Panc1 (cell line): ENCODE measurements around the gene PNMA8A. TPM values are rescaled to one million over a fixed set of nuclear protein-coding genes. Genes with fewer than 3 reads are reported as not detected.

Source experiments
- ATAC-seq: fragments of 200-7000 bp; cut with Tn5 transposase; 2 replicates; pipeline ENCODE4 v1.9.1; 2020; ENCODE audit warnings: mild to moderate bottlenecking, moderate library complexity
- BruUV-seq: library from RNA; stranded (reverse); fragments of 400-500 nt; replicated peaks from 2 replicates; lab custom pipeline; 2021; lab: Mats Ljungman, UMichigan
- CTCF ChIA-PET: fragments of 300-600 bp; sonication (Branson Sonifier 250); formaldehyde crosslinking; loops from one replicate; lab custom pipeline; 2022; ENCODE audit warnings: antibody characterized with exemption; lab: Charles Lee
- POLR2A ChIA-PET: fragments of 300-600 bp; sonication (Branson Sonifier 250); formaldehyde crosslinking; loops from one replicate; lab custom pipeline; 2022; ENCODE audit warnings: antibody characterized with exemption; lab: Charles Lee
- DNase-seq: peaks from one replicate; pipeline ENCODE4 v3.0.0-alpha.2; 2010; ENCODE audit warnings: low read depth, low spot score
- H3K27ac ChIP-seq: 2 replicates; pipeline ENCODE4 v1.5.1; 2011; ENCODE audit warnings: mild to moderate bottlenecking, low read length, inconsistent platforms
- H3K27me3 ChIP-seq: fragments of 200-500 bp; sonication (Bioruptor generic); 2 replicates; pipeline ENCODE4 v1.6.0; 2014; ENCODE audit warnings: low read length, inconsistent platforms; ENCODE audit not compliant: control insufficient read depth, insufficient read depth
- H3K36me3 ChIP-seq: fragments of 200-500 bp; sonication (Bioruptor generic); 2 replicates; pipeline ENCODE4 v1.5.1; 2014; ENCODE audit warnings: inconsistent platforms, mild to moderate bottlenecking, low read length, moderate library complexity; ENCODE audit not compliant: control insufficient read depth, insufficient read depth
- H3K4me1 ChIP-seq: 2 replicates; pipeline ENCODE4 v1.5.1; 2011; ENCODE audit warnings: inconsistent platforms, mild to moderate bottlenecking, low read length, moderate library complexity; ENCODE audit not compliant: control insufficient read depth, insufficient read depth
- H3K4me3 ChIP-seq, 2 experiments: 2 replicates each; pipeline ENCODE4 v1.5.1; 2011 to 2012; ENCODE audit warnings: low read depth in 2 of 2, low read length in 2 of 2, mild to moderate bottlenecking in 2 of 2, inconsistent platforms in 1 of 2, moderate library complexity in 1 of 2
- H3K9me3 ChIP-seq: fragments of 200-500 bp; sonication (Bioruptor generic); 2 replicates; pipeline ENCODE4 v1.5.1; 2014; ENCODE audit warnings: low read depth, mild to moderate bottlenecking, inconsistent platforms, low read length, moderate library complexity; ENCODE audit not compliant: control insufficient read depth, insufficient read depth
- POLR2AphosphoS5 ChIP-seq: IDR thresholded peaks from 2 replicates; pipeline ENCODE4 v1.6.1; 2012; ENCODE audit warnings: mild to moderate bottlenecking, low read depth, low read length, moderate library complexity
- SIN3A ChIP-seq: IDR thresholded peaks from 2 replicates; pipeline ENCODE4 v1.6.1; 2012; ENCODE audit warnings: low read depth, mild to moderate bottlenecking, low read length, moderate library complexity, borderline replicate concordance; ENCODE audit not compliant: insufficient read depth
- TCF7L2 ChIP-seq: IDR thresholded peaks from 2 replicates; pipeline ENCODE4 v1.6.1; 2011; ENCODE audit warnings: mild to moderate bottlenecking, low read depth, low read length, inconsistent platforms
- in situ Hi-C: cut with HindIII; loops from 2 replicates; pipeline ENCODE4 v1.10.0; 2016; ENCODE audit warnings: low sequenced_read_pairs, low pct_unique_long_range_greater_than_20kb
- intact Hi-C: fragments of 100-400 bp; cut with micrococcal nuclease; formaldehyde crosslinking; loops from one replicate; pipeline ENCODE4 v1.10.0; 2022; ENCODE audit not compliant: unreplicated experiment
- total RNA-seq: library from RNA; stranded (reverse); gene quantifications from one replicate; pipeline ENCODE4 v1.2.1, GENCODE V29; 2021; ENCODE audit not compliant: unreplicated experiment
- TF ChIP-seq, protein P1 (sequence below): fragments of 450-650 bp; IDR thresholded peaks from 2 replicates; pipeline ENCODE4 v1.5.1; 2017; ENCODE audit warnings: mild to moderate bottlenecking
- TF ChIP-seq, protein P2 (sequence below), 2 experiments: IDR thresholded peaks; 2 replicates each; pipeline ENCODE4 v1.6.1; 2011 to 2012; ENCODE audit warnings: low read depth in 2 of 2, control low read depth in 1 of 2, low read length in 1 of 2, mild to moderate bottlenecking in 1 of 2, moderate library complexity in 1 of 2; ENCODE audit not compliant: insufficient read depth in 1 of 2

Gene PNMA8A
- total RNA-seq, 1 experiment from 2014 or later: not detected

DNA sequence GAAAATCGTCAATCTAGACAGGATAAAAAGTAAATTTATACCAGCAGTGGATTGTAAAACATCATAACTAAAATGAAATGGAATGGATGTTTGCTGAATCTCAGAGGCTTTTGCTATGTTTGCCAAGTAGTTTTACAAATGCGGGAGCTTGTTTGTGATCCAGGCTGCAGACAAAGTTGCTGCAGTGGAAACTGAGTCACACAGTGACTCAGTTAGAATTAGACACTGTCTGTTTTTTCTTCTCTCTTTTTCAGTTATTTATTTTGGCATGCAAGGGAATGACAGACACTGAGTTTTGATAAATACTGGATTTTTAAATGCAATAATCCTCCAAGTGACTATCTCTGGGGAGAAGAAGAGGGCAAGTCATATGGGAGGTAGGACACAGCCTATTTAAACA is 4.6 kb upstream of the PNMA8A start:
- CTCF ChIA-PET: interaction anchor here (0.7 kb wide), 1 partner anchor 44 kb away, joined by 5 read pairs; no protein-coding TSS in a partner anchor
- TF ChIP-seq, protein P1, sequence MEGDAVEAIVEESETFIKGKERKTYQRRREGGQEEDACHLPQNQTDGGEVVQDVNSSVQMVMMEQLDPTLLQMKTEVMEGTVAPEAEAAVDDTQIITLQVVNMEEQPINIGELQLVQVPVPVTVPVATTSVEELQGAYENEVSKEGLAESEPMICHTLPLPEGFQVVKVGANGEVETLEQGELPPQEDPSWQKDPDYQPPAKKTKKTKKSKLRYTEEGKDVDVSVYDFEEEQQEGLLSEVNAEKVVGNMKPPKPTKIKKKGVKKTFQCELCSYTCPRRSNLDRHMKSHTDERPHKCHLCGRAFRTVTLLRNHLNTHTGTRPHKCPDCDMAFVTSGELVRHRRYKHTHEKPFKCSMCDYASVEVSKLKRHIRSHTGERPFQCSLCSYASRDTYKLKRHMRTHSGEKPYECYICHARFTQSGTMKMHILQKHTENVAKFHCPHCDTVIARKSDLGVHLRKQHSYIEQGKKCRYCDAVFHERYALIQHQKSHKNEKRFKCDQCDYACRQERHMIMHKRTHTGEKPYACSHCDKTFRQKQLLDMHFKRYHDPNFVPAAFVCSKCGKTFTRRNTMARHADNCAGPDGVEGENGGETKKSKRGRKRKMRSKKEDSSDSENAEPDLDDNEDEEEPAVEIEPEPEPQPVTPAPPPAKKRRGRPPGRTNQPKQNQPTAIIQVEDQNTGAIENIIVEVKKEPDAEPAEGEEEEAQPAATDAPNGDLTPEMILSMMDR: no peak
- TF ChIP-seq SIN3A: no peak
- Histone ChIP-seq H3K4me3 (no peak overlapping the region), H3K9me3 (no peaks in the 10 kb centered on the region), H3K27me3 (no peaks in the 10 kb centered on the region), H3K27ac (no peak overlapping the region), H3K36me3 (no peaks in the 10 kb centered on the region), H3K4me1 (no peaks in the 10 kb centered on the region)
- DNase-seq (no peak), ATAC-seq (no peak)
- POLR2A ChIA-PET: no interaction called here
- no TSS peak for BruUV-seq
- intact Hi-C loops: no loop called here
- in situ Hi-C loops: no loop called here

DNA sequence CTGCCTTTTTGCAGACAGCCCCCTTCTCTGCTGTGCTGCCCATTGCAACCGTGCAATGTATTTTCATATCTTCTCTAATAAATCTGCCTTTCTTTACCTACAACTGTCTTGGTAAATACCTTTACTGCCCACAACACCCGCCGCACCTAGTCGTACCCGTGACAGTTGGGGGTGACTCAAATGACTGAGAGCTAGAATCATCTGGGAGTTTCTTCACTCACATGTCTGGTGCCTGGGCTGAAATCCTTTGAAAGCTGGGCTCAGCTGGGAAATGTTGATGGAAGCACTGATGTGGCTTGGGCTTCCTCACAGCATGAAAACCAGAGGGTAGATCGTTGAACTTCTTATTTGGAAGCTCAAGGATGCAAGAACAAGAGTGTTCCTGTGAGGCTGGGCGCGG is 2.8 kb upstream of the PNMA8A start:
- intact Hi-C loops (no loop called here), in situ Hi-C loops (no loop called here)
- DNase-seq: no peak
- CTCF ChIA-PET: no interaction called here
- no peak overlapping the region for H3K4me3 ChIP-seq
- H3K27ac ChIP-seq: no peak overlapping the region
- POLR2A ChIA-PET: no interaction called here
- no peaks in the 10 kb centered on the region for H3K36me3 ChIP-seq
- BruUV-seq: no TSS peak
- no peaks in the 10 kb centered on the region for H3K27me3 ChIP-seq
- TF ChIP-seq, protein P2, sequence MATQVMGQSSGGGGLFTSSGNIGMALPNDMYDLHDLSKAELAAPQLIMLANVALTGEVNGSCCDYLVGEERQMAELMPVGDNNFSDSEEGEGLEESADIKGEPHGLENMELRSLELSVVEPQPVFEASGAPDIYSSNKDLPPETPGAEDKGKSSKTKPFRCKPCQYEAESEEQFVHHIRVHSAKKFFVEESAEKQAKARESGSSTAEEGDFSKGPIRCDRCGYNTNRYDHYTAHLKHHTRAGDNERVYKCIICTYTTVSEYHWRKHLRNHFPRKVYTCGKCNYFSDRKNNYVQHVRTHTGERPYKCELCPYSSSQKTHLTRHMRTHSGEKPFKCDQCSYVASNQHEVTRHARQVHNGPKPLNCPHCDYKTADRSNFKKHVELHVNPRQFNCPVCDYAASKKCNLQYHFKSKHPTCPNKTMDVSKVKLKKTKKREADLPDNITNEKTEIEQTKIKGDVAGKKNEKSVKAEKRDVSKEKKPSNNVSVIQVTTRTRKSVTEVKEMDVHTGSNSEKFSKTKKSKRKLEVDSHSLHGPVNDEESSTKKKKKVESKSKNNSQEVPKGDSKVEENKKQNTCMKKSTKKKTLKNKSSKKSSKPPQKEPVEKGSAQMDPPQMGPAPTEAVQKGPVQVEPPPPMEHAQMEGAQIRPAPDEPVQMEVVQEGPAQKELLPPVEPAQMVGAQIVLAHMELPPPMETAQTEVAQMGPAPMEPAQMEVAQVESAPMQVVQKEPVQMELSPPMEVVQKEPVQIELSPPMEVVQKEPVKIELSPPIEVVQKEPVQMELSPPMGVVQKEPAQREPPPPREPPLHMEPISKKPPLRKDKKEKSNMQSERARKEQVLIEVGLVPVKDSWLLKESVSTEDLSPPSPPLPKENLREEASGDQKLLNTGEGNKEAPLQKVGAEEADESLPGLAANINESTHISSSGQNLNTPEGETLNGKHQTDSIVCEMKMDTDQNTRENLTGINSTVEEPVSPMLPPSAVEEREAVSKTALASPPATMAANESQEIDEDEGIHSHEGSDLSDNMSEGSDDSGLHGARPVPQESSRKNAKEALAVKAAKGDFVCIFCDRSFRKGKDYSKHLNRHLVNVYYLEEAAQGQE (IDR thresholded peaks at IDR 0.05; ENCODE audit: insufficient read depth in 1 of 2, low read depth in 2 of 2, low read length in 1 of 2): no peak
- TF ChIP-seq POLR2AphosphoS5 (no peak), SIN3A (no peak), TCF7L2 (no peak)
- TF ChIP-seq, protein P1: no peak
- H3K4me1 ChIP-seq: no peaks in the 10 kb centered on the region
- ATAC-seq: no peak
- no peaks in the 10 kb centered on the region for H3K9me3 ChIP-seq
